Skin epidermis (tissue), 12 donors: Measurements from ENCODE around the gene AGER.
"Not testable (repeated sequence)": the region's sequence is repeated elsewhere in the genome, so short reads cannot be mapped to it uniquely, and the experiment has no call there.

Source experiments
- H3K27ac ChIP-seq, 21 experiments: fragments of 200-600 bp; sonication (generic) in 11 of 21; one replicate each; pipeline ENCODE4 v1.5.0; 2020; ENCODE audit warnings: mild to moderate bottlenecking in 3 of 21, inconsistent platforms in 2 of 21, moderate library complexity in 2 of 21
- H3K4me3 ChIP-seq, 7 experiments: fragments of 200-600 bp; sonication (generic) in 2 of 7; one replicate each; pipeline ENCODE4 v1.5.0; 2020; ENCODE audit warnings: inconsistent platforms in 2 of 7, mild to moderate bottlenecking in 2 of 7, moderate library complexity in 1 of 7

The AGER gene

DNA sequence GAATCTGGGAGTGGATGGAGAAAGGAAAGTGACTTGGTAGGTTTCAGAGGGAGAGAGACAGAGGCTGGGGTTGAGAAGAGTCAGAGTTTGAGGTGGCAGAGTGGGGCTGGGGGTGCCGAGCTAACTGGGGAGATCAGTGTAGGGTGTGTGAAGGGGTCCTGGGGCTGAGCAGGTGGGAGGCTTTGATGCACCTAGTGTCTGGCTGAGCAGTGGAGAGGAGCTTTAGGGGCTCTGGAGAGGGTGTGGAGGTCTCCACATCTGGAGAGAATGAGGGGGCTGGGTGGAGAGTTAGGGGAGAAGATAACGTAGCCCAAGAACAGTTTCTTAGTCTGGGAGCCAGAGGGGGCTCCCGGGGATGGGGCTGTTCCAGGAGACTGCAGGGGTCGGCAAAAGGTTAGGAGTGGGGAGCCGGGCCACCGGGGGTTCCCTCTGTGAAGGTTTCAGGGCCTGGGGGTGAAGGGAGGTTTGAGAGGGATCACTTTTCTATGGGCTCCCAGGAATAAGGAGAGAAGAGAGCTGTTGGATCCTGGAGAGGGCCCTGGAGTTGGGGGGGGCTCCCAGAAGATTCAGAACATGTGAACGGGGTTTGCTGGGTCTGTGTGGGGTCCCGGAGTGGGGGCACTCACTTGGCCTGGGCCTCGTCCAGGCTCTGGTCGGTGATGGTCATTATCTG, 5.2 kb upstream of the AGER start:
- Histone ChIP-seq H3K4me3 (peak overlapping the region; percentile 69 to 92 (median 74)), H3K27ac (peak overlapping the region; percentile 93 to 100 (median 99))

DNA sequence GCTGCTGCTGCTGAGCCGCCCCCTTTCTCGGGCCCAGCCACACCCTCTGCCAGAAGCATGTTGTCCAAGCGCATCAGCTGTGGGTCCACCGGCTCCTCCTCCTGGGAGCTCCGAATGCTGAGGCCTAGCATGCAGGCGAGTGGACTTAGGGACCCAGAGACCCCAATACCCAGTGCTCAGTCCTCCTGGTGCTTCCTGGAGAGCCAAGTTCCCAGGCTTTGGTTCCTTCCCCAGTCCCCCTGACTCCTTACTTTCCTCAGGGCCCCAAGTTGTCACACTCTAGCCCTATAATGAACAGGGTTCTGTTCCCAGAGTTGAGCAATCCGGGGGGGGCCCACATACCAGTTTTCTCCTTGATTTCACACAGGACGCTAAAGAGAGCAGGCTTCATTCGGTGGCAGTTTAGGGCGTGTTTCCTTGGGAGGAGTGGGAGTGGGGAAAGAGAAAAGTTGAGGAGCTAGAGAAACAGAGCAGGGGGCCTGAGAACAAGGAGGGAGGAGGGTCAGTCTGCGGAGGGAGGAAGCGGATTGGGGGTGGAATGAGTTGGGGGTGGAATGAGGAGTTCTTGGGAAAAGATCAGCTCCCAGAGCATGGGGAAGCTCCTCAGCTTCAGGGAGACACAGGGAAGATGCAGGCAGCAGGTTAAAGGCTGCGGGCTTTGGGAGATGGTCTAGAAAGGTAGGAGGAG, 4.5 kb upstream of the AGER start:
- Histone ChIP-seq H3K4me3 (peak overlapping the region; percentile 69 to 92 (median 74)), H3K27ac (peak overlapping the region in 20 of 21 experiments; percentile 94 to 100 (median 99))

DNA sequence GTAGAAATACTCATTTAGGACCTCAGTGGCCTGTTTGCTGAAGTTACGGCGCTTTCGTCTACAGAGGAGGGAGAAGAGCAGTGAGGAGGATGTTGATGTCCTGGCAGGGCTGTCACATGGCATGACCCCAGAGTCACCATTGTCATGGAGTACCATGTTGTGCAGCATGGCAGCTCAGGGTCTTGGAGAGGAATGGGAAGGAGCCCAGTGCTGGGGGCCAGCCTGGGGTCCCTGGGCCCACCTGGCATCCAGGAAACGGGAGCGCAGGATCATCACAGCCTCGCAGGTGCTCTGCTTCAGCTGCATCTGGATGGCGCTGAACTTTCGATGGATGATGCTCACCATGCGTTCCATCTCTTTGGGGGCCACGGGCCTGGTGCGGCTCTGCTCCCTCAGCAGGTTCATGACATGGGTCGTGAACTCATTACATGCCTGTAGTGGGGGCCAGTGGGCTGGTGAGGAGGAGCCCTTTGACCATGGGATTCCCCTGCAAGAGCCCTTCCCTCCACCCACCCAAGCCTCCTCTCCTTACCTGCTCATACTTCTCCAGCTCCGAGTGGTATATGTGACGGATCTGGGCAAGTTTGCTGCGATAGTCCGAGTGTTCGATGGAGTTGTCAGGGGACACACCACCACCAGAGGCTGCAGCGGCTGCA, 3.8 kb upstream of the AGER start:
- peak overlapping the region in 4 of 7 experiments; percentile 69 to 83 (median 72) for H3K4me3 ChIP-seq
- H3K27ac ChIP-seq = peak overlapping the region in 15 of 21 experiments; percentile 95 to 100 (median 99)

DNA sequence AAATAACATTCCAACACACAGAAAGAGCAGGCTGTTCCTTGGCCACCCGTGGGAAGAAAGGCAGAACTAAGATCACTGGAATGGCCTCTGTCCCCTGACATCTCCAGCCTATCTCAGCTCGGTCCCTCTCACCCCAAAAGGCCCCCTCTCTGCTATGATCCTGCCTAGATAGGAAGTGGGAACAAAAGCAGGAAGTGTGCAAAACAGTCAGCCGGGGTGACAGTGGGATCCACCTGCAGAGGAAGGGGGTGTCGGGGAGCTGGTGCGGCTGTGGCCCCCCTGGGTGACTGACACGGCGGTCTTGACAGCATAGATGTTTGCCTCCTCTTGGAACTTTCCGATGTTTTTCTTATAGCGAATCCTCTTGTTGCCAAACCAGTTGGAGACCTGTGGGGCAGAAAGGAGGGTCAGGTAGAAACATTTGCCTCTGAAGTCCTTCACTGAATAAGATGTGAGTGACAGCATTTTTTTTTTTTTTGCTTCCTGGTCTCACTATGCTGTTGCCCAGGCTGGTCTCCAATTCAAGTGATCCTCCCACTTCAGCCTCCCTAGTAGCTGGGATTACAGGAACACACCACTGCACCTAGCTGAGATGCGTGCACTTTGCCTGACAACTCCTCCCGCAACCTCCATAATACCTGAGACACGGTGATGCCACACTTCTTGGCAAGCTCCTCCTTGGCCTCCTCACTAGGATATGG, 3.1 kb upstream of the AGER start:
- Histone ChIP-seq H3K27ac (peak overlapping the region in 16 of 21 experiments; percentile 7 to 100 (median 63)), H3K4me3 (no peak overlapping the region)

DNA sequence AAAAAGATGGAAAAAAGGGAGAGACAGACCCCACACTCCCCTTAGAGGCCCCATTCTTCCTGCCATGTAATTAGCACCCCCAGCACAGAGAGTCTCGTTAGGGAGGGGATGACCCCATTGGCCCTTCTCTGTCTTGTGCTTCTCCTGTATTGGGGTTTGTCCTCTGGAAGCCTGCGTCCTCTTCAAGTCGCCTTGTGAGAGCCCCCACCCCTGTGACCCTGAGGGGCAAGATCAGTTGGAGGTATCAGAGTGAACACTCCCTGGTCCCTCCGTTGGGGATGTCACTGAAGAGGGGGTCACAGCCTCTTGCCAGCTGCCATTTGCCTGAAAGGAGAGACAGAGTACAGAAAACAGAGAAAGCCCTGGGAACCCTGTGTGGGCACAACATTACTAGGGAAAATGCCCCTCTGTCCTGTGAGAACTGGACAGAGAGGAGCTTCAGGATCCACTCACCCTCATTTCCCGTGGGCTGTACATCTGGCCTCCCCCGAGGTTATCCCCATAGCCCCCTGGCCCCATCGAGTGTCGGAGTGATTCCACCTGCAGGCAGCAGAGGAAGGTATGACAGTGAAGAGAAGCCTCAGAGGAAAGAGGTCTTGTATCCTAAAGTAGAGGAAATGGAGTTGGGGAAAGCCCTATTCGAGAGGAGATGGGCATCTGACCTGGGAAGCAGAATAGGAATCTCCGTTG, 2.2 kb upstream of the AGER start:
- not testable (repeated sequence) for H3K4me3 ChIP-seq
- peak overlapping the region in 16 of 21 experiments; percentile 7 to 100 (median 63) for H3K27ac ChIP-seq

DNA sequence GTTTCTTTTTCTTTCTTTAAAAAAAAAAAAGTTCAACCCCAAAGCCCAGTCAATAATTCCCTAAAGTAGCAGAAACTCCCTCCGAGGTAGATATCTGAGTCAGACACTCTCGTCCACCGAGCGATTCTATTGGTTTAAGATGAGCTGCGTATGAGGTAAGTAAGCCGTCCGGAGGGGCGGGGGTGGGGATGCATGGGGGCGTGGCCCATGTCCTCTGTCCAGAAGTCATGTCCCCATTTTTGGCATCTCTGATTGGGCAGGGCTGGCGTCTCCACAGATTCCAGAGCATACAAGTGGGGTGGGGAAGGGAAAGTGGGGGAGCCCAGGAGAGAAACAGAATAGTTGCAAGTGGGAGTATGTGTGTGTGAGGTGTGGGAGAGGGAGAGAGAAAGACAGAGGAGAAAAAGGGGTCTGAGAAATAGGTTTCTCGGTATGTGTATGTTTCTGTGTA, 1.7 kb upstream of the AGER start:
- H3K27ac ChIP-seq = peak overlapping the region in 15 of 21 experiments; percentile 7 to 100 (median 65)
- H3K4me3 ChIP-seq = not testable (repeated sequence)

DNA sequence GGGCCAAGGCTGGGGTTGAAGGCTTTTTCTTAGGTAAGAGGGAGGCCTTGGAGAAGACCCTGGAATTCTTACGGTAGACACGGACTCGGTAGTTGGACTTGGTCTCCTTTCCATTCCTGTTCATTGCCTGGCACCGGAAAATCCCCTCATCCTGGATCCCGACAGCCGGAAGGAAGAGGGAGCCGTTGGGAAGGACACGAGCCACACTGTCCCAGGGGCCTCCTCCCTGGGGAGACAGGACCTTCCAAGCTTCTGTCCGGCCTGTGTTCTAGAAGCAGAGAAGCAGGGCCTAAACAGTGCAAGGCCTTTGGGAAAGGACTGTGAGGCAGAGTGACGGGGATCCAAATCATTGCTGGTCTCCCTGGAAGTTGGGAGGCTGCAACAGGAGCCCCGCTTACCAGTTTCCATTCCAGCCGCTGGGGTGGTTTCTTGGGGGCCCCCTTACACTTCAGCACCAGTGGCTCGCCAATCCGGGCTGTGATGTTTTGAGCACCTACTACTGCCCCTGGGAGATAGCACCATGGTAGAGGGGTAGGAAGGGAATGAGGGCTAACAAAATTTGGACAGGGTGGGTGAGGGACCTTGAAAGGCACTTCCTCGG, 470 bp downstream of the AGER start:
- Histone ChIP-seq H3K4me3 (no peak overlapping the region), H3K27ac (peak overlapping the region in 12 of 21 experiments; percentile 10 to 78 (median 44))

DNA sequence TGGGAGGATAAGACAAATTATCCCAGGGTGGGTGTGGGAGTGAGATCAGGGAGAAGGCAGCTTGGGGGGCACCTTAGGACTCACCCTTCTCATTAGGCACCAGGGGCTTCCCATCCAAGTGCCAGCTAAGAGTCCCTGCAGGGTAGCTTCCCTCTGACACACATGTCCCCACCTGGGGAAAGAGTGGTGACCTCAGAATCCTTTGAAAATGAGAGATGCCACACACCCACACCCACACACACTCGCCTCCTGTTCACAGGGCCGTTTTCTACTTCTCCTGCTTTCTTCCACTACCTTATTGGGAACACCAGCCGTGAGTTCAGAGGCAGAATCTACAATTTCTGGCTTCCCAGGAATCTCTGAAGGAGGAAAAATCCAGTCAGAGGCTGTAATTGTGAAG, 1.0 kb downstream of the AGER start:
- Histone ChIP-seq H3K4me3 (no peak overlapping the region), H3K27ac (peak overlapping the region in 12 of 21 experiments; percentile 8 to 78 (median 44))

DNA sequence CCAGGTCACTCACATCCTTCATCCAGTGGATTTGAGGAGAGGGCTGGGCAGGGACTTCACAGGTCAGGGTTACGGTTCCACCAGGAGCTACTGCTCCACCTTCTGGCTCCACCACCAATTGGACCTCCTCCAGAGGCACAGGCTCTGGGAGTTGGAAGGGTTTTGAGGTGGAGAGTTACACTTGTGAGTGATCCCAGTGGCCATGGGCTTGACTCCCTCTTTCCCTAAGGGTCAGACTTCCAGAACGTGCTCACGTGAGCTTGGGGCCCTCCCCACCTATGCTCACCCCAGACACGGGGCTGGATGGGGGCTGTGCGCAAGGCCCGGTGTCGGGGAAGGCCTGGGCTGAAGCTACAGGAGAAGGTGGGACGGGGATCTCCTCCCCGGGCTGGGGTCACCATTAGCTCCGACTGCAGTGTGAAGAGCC, 1.5 kb downstream of the AGER start:
- peak overlapping the region in 10 of 21 experiments; percentile 10 to 78 (median 38) for H3K27ac ChIP-seq

DNA sequence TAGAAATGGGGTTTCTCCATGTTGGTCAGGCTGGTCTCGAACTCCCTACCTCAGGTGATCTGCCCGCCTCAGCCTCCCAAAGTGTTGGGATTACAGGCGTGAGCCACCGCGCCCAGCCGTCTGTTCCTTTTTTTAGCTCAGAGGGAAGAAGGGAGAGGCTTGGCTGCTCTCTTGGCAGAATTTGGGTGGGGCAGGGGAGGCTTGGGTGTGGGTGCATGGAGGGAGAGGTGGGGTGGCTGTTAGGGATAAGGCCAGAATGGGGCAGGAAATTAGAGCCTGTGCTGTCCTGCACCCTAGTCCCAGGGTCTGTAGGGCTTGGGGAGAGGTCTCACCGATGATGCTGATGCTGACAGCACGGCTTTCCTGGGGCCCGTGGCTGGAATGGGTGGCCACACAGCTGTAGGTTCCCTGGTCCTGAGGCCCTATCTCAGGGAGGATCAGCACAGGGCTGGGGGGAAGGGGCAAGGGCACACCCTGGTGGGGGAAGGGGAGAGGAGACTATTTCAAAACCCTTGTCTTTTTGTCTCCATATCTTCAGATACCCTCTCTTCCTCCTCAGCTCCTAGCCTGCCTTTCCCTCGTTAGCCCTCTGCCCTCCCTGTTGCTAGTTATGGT, 2.0 kb downstream of the AGER start:
- Histone ChIP-seq H3K27ac (peak overlapping the region in 10 of 21 experiments; percentile 10 to 78 (median 40)), H3K4me3 (no peak overlapping the region)

More for the DNA sequence above, 1.5 kb downstream of the AGER start:
- no peak overlapping the region for H3K4me3 ChIP-seq

DNA sequence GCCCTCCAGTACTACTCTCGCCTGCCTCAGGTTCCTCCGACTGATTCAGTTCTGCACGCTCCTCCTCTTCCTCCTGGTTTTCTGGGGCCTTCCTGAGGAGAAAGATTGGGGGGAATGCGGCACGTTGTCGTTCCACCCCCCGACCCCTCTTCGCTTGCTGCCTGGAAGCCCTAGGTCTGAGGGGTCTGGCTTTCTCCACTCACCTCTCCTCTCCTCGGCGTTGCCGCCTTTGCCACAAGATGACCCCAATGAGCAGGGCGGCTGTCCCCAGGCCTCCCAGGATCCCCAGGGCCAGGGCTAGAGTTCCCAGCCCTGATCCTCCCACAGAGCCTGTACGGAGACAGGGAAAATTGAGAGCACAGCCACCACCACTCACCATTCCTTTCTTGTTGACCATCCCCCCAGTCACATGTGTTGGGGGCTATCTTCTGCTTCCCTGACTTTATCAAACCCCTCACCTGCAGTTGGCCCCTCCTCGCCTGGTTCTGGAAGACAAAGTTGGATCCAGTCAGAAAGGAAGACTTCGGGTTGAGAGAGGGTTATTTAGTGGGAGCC, 2.8 kb downstream of the AGER start:
- Histone ChIP-seq H3K4me3 (no peak overlapping the region), H3K27ac (peak overlapping the region in 5 of 21 experiments; percentile 4 to 78 (median 29))

DNA sequence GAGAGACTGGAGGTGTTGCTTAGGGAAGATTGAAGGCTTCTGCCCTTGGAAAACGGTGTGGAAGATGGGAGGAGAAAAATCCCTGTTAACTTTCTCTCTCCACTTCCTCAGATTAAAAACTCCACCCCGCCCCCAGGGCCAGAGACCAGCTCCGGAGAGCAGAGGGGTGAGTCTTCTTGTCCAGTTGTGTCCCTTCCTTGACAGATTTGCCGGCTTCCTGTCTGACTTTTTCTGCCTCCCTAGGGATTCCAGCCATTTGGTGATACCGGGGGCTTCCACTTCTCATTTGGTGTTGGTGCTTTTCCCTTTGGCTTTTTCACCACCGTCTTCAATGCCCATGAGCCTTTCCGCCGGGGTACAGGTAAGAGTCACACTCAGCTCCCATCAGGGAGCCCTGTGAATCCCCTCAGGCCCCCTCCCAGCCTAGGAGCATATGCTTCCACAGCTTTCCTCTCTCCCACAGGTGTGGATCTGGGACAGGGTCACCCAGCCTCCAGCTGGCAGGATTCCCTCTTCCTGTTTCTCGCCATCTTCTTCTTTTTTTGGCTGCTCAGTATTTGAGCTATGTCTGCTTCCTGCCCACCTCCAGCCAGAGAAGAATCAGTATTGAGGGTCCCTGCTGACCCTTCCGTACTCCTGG, 4.2 kb downstream of the AGER start:
- Histone ChIP-seq H3K27ac (peak overlapping the region in 9 of 21 experiments; percentile 8 to 99 (median 82)), H3K4me3 (no peak overlapping the region)

DNA sequence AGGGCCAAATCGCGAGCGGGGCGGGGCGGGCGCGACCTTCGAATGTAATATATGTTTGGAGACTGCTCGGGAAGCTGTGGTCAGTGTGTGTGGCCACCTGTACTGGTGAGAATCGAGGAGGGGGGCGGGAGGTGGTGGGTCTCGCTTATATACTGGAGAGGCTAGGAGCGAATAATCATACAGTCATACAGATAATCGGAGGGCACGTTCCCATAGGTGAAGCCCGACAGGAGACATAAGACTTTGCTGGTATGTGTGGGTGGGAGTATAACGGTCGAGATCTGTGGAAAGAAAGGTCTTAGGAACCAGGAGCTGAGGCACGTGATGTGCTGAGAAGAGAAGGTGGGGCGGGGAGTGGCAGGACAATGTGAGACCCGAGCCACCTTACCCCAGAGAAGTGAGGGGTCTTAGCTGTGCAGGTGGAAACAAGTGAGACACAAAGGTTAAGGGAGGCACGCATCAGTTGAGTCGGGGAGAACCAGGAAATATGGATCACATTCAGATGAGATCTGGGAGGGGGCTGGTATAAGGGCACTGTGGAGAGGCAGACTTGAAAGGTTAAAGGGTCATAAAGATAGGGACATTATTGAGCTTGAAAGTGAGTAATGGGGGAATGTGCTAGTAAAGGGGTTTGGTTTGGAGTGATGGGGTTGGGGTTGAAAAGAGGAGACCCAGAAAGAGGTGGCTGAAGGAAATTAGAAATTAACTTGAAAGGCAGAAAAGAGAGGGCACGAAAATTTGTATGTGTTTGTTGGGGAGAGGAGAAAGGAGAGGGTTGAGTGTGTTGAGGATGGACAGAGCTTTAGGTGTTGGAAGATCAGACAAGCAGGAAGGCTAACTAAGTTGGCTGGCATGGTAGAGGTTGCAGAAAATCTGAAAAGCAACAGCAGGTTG, 5.3 kb downstream of the AGER start:
- peak overlapping the region; percentile 49 to 93 (median 80) for H3K4me3 ChIP-seq
- peak overlapping the region; percentile 14 to 99 (median 92) for H3K27ac ChIP-seq

DNA sequence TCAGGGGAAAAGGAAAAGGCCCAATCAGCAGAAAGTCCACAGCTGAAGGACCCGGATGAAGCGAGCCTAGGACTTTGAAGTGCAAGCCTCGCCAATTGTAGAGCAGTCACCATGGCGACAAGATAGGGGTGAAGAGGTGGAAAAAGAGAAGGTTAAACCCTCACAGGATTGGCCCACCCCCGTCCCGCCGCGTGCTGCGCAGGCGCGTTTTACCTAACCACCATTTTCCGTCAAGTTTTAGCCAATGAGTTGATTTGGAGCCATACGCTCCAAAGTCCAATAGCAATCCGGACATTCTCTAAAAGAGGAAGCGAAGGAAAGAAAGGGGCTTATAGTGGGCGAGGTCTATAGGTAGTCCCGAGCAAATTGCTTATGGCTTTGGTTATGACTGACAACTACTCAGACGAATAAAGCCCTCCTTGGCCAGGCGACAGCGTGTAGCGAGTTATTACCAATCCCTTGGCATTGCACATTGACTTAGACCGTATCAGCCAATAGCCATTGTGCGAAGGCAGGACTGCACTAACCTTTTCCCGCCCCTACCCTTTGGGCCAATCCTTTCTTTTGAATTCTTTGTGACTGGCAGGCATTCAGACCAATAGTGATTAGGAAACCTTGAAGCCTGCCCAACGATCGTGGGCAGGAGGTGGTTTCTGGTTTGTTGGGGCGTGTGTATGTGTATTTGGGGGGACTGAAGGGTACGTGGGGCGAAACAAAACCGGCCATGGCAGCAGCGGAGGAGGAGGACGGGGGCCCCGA, 6.1 kb downstream of the AGER start, which contains the start of gene RNF5:
TSS of gene RNF5 (plus strand) at position 618 of the 759 bp plus-strand sequence. CDS start at position 725, 107 bp downstream.
- peak within 1 kb of the TSS; percentile 14 to 99 (median 93) for H3K27ac ChIP-seq

DNA sequence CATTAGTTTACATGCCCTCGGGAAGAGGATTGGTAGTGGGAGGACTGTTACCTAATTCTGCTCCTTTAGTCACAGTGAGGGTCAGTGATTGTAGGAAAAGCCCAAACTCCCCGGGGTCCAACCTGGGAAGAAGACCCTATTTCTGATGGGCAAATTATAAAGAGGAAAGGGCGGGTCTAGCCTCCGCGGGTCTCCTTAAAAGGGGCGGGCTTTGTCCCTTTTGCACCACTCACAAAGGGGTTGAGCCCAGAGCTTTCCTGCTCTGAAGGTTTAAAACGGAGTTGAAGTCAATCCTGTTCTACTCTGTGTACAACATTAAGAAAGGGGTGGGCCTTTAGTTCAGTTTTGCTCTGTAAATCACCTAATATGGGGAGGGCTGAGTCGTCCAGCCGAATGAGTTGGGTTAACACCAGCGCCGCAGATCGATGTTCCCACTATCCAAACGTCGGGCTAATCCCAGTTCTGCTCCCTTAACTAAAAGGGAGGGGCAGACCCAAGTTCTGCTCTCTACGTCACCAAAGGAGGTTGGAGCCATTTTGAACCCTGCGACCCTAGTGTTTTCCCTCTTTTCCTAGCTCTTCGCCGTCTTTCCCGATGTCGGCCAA, 6.8 kb downstream of the AGER start:
- peak overlapping the region in 20 of 21 experiments; percentile 68 to 99 (median 93) for H3K27ac ChIP-seq
- peak overlapping the region; percentile 19 to 93 (median 80) for H3K4me3 ChIP-seq

More for the DNA sequence above, 6.1 kb downstream of the AGER start, which contains the start of gene RNF5:
- peak within 1 kb of the TSS; percentile 49 to 93 (median 80) for H3K4me3 ChIP-seq
